Naive thymus-derived CD8-positive, alpha-beta T cell (primary cell): ENCODE data around the gene TMEM218. TPM values are rescaled to one million over a fixed set of nuclear protein-coding genes. Genes with fewer than 3 reads are reported as not detected.
A peak's percentile ranks its signal among the peaks of the same experiment; 100 is the strongest.

Experiments used
- ATAC-seq, 2 donors: fragments of 150-1000 bp; cut with Tn5 transposase in 1 of 2; sonication (Bioruptor Pico), chemical (Tn5 transposase) in 1 of 2; 1 replicate in 1 of 2; 2 replicates in 1 of 2; pipeline ENCODE4 v1.10.0; 2021; ENCODE audit warnings: mild to moderate bottlenecking in 2 of 2, moderate library complexity in 2 of 2
- POLR2A ChIA-PET: fragments of 350-600 bp; sonication (Branson Sonifier 250); formaldehyde crosslinking; loops from one replicate; lab custom pipeline; 2021; ENCODE audit warnings: antibody characterized with exemption; lab: Charles Lee
- DNase-seq, 10 donors: peaks; one replicate each; pipeline versions ENCODE4 v3.0.0 to v3.0.0-alpha.2; 2020 to 2022
- H3K27ac Mint-ChIP-seq, 10 donors: one replicate each; pipeline ENCODE4 v1.8.0; 2020 to 2022; ENCODE audit warnings: mild to moderate bottlenecking in 10 of 10, mixed read lengths in 10 of 10, moderate library complexity in 4 of 10, inconsistent platforms in 1 of 10
- H3K27me3 Mint-ChIP-seq, 5 donors: one replicate each; pipeline ENCODE4 v1.8.0; 2021 to 2022; ENCODE audit warnings: mixed read lengths in 5 of 5
- H3K36me3 Mint-ChIP-seq, 3 donors: one replicate each; pipeline ENCODE4 v1.8.0; 2020 to 2022; ENCODE audit warnings: mixed read lengths in 3 of 3, mild to moderate bottlenecking in 2 of 3, inconsistent platforms in 1 of 3
- H3K4me1 Mint-ChIP-seq, 4 donors: one replicate each; pipeline ENCODE4 v1.8.0; 2021 to 2022; ENCODE audit warnings: mixed read lengths in 4 of 4
- H3K4me3 Mint-ChIP-seq, 10 donors: one replicate each; pipeline ENCODE4 v1.8.0; 2020 to 2022; ENCODE audit warnings: mild to moderate bottlenecking in 10 of 10, mixed read lengths in 10 of 10, moderate library complexity in 6 of 10, inconsistent platforms in 1 of 10
- H3K9me3 Mint-ChIP-seq, 9 donors: one replicate each; pipeline ENCODE4 v1.8.0; 2020 to 2022; ENCODE audit warnings: mixed read lengths in 9 of 9, mild to moderate bottlenecking in 3 of 9, inconsistent platforms in 1 of 9, moderate library complexity in 1 of 9
- polyA plus RNA-seq, 3 donors: library from polyadenylated mRNA; unstranded; fragments of 300-500 nt; fragmentation: Illumina TruSeq; gene quantifications; one replicate each; pipeline ENCODE4 v1.2.3, GENCODE V29; 2021
- total RNA-seq, 8 experiments: library from RNA in 2 of 8; stranded (reverse) in 2 of 8; gene quantifications; one replicate each; pipeline ENCODE4 v1.2.3 and lab custom pipeline; 2021 to 2026

TMEM218 gene
- total and polyA plus RNA-seq, 5 experiments from 2014 or later: 12.2 to 40.1 (median 30.0) TPM

GRCh38 chr11:125123947-125124617 is 12.7 kb upstream of the TMEM218 start:
- POLR2A ChIA-PET: interaction anchor here (0.6 to 1.2 kb wide), 3 partner anchors 12 to 203 kb away, joined by 3 to 5 read pairs (median 3); partner anchors contain the start of gene TMEM218
- peak in 5 of 10 donors; percentile 18 to 27 (median 20) for DNase-seq
- H3K36me3 Mint-ChIP-seq: no peaks in the 10 kb centered on the region
- H3K4me1 Mint-ChIP-seq: peaks cover 0 to 9% (median 2%) of the 10 kb centered on the region in 4 donors
- H3K9me3 Mint-ChIP-seq: peaks cover 0 to 2% (median 0%) of the 10 kb centered on the region in 9 donors
- H3K27me3 Mint-ChIP-seq: peaks cover 18 to 42% (median 26%) of the 10 kb centered on the region in 5 donors
- H3K4me3 Mint-ChIP-seq: peak overlapping the region in 1 of 10 donors; percentile 4
- ATAC-seq: peak; percentile 57 to 71
- no peak overlapping the region for H3K27ac Mint-ChIP-seq

GRCh38 chr11:125123194-125123946 is 11.9 kb upstream of the TMEM218 start:
- POLR2A ChIA-PET: interaction anchor here (0.7 to 1.2 kb wide), 2 partner anchors 12 to 33 kb away, joined by 4 to 5 read pairs; partner anchors contain the start of gene TMEM218
- peaks cover 19 to 42% (median 24%) of the 10 kb centered on the region in 5 donors for H3K27me3 Mint-ChIP-seq
- no peaks in the 10 kb centered on the region for H3K36me3 Mint-ChIP-seq

GRCh38 chr11:125117429-125117828 is 6.0 kb upstream of the TMEM218 start:
- DNase-seq (no peak), ATAC-seq (no peak)
- POLR2A ChIA-PET: interaction anchor here (1.1 kb wide), 1 partner anchor 11 kb away, joined by 4 read pairs; no protein-coding TSS in a partner anchor
- H3K36me3 Mint-ChIP-seq: peaks cover 0 to 4% (median 0%) of the 10 kb centered on the region in 3 donors
- no peak overlapping the region for H3K4me3 Mint-ChIP-seq
- no peak overlapping the region for H3K27ac Mint-ChIP-seq
- peaks cover 6 to 35% (median 30%) of the 10 kb centered on the region in 5 donors for H3K27me3 Mint-ChIP-seq
- peaks cover 0 to 10% (median 0%) of the 10 kb centered on the region in 9 donors for H3K9me3 Mint-ChIP-seq
- H3K4me1 Mint-ChIP-seq: peaks cover 0 to under 1% (median under 1%) of the 10 kb centered on the region in 4 donors

More at GRCh38 chr11:125123194-125123946, 11.9 kb upstream of the TMEM218 start:
- Mint-ChIP-seq H3K4me3 (no peak overlapping the region), H3K4me1 (peaks cover 0 to 9% (median 2%) of the 10 kb centered on the region in 4 donors), H3K27ac (no peak overlapping the region), H3K9me3 (peaks cover 0 to 3% (median 0%) of the 10 kb centered on the region in 9 donors)
- ATAC-seq: no peak
- no peak for DNase-seq

GRCh38 chr11:125114518-125114917 is 3.1 kb upstream of the TMEM218 start:
- Mint-ChIP-seq H3K27ac (peak overlapping the region in 1 of 10 donors; percentile 24), H3K9me3 (peaks cover 0 to 10% (median 0%) of the 10 kb centered on the region in 9 donors), H3K4me1 (peaks cover 7 to 24% (median 22%) of the 10 kb centered on the region in 4 donors), H3K4me3 (no peak overlapping the region), H3K36me3 (peaks cover 0 to 4% (median 0%) of the 10 kb centered on the region in 3 donors), H3K27me3 (peaks cover 5 to 26% (median 19%) of the 10 kb centered on the region in 5 donors)
- POLR2A ChIA-PET: no interaction called here
- ATAC-seq (no peak), DNase-seq (no peak)

- peaks cover 1 to 10% (median 5%) of the 10 kb centered on the region in 5 donors for H3K27me3 Mint-ChIP-seq
- H3K4me3 Mint-ChIP-seq: peak overlapping the region; percentile 91 to 100 (median 98)
- H3K27ac Mint-ChIP-seq: peak overlapping the region; percentile 96 to 100 (median 97)
- ATAC-seq (no peak), DNase-seq (no peak)
- H3K4me1 Mint-ChIP-seq: peaks cover 7 to 24% (median 22%) of the 10 kb centered on the region in 4 donors
- peaks cover 0 to 4% (median 0%) of the 10 kb centered on the region in 3 donors for H3K36me3 Mint-ChIP-seq
- peaks cover 0 to 10% (median 0%) of the 10 kb centered on the region in 9 donors for H3K9me3 Mint-ChIP-seq
- POLR2A ChIA-PET: interaction anchor here (0.7 to 3.6 kb wide), 10 partner anchors 11 to 366 kb away, joined by 3 to 27 read pairs (median 5); partner anchors contain the start of genes CCDC15, MSANTD2 and SLC37A2
Measured at GRCh38 chr11:125112208-125112604, 780 bp upstream of the TMEM218 start.

DNA sequence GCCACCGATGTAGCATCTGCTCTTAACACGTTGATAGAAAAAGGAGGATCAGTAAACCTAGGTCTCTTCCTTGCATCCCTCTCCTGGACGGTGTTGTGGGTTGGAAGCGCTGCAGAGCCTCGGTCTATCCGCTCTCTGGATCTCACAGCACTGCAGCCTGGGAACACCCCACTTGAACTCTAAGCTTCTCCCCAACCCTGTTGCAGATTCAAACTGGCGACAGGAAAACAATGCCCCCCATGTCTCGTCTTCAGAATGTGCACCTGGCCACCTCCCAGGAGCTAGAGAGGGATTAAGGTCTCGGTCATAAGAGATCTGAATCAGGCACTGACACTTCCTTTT is 454 bp downstream of the TMEM218 start:
- DNase-seq: no peak
- Mint-ChIP-seq H3K9me3 (peaks cover 0 to 10% (median 0%) of the 10 kb centered on the region in 9 donors), H3K27me3 (peaks cover 0 to 2% (median 0%) of the 10 kb centered on the region in 5 donors), H3K4me3 (peak overlapping the region; percentile 91 to 100 (median 98)), H3K36me3 (peaks cover 0 to 4% (median 0%) of the 10 kb centered on the region in 3 donors), H3K27ac (peak overlapping the region; percentile 96 to 100 (median 97)), H3K4me1 (peaks cover 7 to 27% (median 23%) of the 10 kb centered on the region in 4 donors)
- peak in 1 of 2 donors; percentile 2 for ATAC-seq
- POLR2A ChIA-PET: interaction anchor here (1.1 to 3.6 kb wide), 7 partner anchors 13 to 235 kb away, joined by 3 to 27 read pairs (median 5); partner anchors contain the start of genes CCDC15 and SLC37A2

DNA sequence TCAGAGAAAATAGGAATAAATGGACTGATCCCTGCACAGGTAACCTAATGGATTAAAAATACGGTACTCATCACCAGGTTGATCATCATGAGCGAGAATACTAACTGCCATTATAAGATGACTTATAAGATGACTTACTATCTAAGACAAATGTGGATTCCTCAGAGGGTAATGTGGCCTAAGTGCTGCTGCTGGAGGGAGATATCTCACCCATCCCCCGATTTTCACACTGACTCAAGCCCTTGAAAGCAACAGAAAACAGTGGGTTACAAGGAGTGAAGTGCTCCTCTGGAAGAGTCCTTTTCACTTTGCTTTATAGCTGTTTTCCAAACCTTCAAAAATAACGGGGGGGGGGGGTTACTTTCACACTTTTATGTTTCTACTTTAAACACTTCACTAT is 920 bp downstream of the TMEM218 start:
- Mint-ChIP-seq H3K27ac (peak overlapping the region in 9 of 10 donors; percentile 61 to 100 (median 97)), H3K9me3 (peaks cover 0 to 10% (median 0%) of the 10 kb centered on the region in 9 donors), H3K27me3 (peaks cover 0 to 1% (median 0%) of the 10 kb centered on the region in 5 donors), H3K4me1 (peaks cover 7 to 31% (median 25%) of the 10 kb centered on the region in 4 donors), H3K36me3 (peaks cover 0 to 4% (median 0%) of the 10 kb centered on the region in 3 donors), H3K4me3 (peak overlapping the region; percentile 91 to 100 (median 98))
- POLR2A ChIA-PET: interaction anchor here (1.8 to 3.6 kb wide), 2 partner anchors 157 to 194 kb away, joined by 6 to 27 read pairs; partner anchors contain the start of gene CCDC15
- ATAC-seq (no peak), DNase-seq (peak in 1 of 10 donors; percentile 5)

GRCh38 chr11:125108469-125108868 is 3.0 kb downstream of the TMEM218 start:
- no peak overlapping the region for H3K27ac Mint-ChIP-seq
- no peak overlapping the region for H3K4me3 Mint-ChIP-seq

DNA sequence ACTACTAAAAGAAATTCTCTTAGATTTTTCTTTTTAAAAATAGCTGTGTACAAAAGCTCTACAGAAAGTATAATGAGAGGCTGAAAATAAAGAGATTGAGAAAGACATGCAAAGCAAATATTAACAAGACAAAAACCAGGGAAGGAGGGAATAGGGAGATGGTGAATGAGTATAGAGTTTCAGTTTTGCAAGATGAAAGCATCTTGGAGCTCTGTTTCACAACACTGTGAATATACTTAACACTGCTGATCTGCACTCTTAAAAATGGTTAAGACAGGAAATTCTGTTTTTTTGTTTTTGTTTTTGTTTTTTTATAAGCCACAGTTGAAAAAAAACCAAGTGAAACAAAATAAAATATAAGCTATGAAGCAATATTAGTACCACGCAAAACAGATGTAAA is 5.5 kb downstream of the TMEM218 start:
- H3K4me3 Mint-ChIP-seq: no peak overlapping the region
- peaks cover 8 to 25% (median 14%) of the 10 kb centered on the region in 3 donors for H3K36me3 Mint-ChIP-seq
- no peak for ATAC-seq
- H3K27ac Mint-ChIP-seq: peak overlapping the region in 1 of 10 donors; percentile 29
- no peak for DNase-seq
- POLR2A ChIA-PET: interaction anchor here (0.6 kb wide), 1 partner anchor 494 kb away, joined by 7 read pairs; no protein-coding TSS in a partner anchor
- H3K9me3 Mint-ChIP-seq: no peaks in the 10 kb centered on the region
- H3K27me3 Mint-ChIP-seq: no peaks in the 10 kb centered on the region
- H3K4me1 Mint-ChIP-seq: peaks cover 4 to 23% (median 15%) of the 10 kb centered on the region in 4 donors

More at GRCh38 chr11:125108469-125108868, 3.0 kb downstream of the TMEM218 start:
- DNase-seq: no peak
- POLR2A ChIA-PET: no interaction called here
- H3K4me1 Mint-ChIP-seq: peaks cover 7 to 37% (median 27%) of the 10 kb centered on the region in 4 donors
- H3K9me3 Mint-ChIP-seq: peaks cover 0 to 6% (median 0%) of the 10 kb centered on the region in 9 donors
- no peaks in the 10 kb centered on the region for H3K27me3 Mint-ChIP-seq
- ATAC-seq: no peak
- H3K36me3 Mint-ChIP-seq: peaks cover 0 to 5% (median 4%) of the 10 kb centered on the region in 3 donors

DNA sequence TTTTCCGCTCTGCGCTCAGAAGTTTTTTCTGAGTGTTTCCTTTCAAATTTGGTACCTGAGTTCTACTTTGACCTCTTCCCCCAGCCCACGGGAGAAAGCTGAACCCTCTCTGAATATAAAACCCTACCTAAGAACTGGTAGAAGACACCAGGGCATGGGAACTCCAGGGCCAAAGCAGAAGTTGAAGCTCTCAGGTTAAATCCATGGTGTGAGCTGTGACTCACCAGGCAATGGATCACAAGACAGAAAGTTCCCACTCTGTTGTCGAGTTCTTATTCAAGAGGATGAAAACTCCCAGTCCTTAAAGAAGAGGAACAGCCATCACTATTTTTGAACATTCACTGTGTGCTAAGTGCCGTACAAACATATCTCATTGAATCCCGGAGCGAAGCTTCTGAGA is 8.9 kb downstream of the TMEM218 start:
- ATAC-seq (no peak), DNase-seq (no peak)
- no peak overlapping the region for H3K4me3 Mint-ChIP-seq
- peaks cover 2 to 14% (median 6%) of the 10 kb centered on the region in 4 donors for H3K4me1 Mint-ChIP-seq
- POLR2A ChIA-PET: no interaction called here
- no peaks in the 10 kb centered on the region for H3K9me3 Mint-ChIP-seq
- H3K27me3 Mint-ChIP-seq: no peaks in the 10 kb centered on the region
- peaks cover 15 to 57% (median 41%) of the 10 kb centered on the region in 3 donors for H3K36me3 Mint-ChIP-seq
- no peak overlapping the region for H3K27ac Mint-ChIP-seq

DNA sequence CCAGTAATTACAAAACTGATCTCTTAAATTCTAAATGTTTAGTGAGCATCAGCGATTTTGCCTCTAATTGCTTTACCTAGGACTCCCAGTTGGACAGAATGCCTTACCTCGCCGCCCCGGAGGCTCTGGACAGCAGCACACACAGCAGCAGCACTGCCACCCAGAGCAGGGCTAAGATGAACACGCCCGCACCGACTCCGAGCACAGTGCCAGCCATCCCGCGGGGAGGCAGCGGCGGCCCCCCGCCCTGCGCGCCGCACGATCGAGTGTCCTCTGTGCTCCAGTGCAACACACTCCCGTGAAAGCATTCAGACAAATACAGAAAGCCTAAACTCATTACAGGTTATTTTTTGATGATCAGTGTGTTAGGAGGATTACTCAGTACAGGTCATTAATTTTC is 9.4 kb downstream of the TMEM218 start:
- no peak for DNase-seq
- Mint-ChIP-seq H3K9me3 (no peaks in the 10 kb centered on the region), H3K36me3 (peaks cover 15 to 61% (median 42%) of the 10 kb centered on the region in 3 donors), H3K4me1 (peaks cover 2 to 14% (median 6%) of the 10 kb centered on the region in 4 donors), H3K27ac (no peak overlapping the region), H3K4me3 (no peak overlapping the region), H3K27me3 (no peaks in the 10 kb centered on the region)
- no peak for ATAC-seq
- POLR2A ChIA-PET: no interaction called here

DNA sequence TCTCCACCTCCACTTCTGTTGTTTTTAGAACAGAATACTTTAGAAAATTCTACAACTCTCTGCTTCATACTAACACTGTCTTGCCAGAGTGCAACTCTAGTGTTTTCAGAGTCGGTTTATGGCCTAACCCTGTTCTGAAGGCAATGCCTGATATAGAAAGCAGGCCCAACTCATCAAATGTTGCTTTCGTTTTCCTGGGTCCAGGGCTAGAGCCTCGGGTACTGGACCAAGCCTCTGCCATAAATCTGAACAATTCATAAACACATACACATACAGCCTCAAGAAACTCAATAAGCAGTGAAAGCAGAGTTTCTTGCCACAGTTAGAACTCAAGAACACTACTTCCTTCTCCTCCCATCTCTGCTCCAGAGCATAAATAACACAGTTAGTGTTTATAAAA is 9.8 kb downstream of the TMEM218 start:
- Mint-ChIP-seq H3K9me3 (no peaks in the 10 kb centered on the region), H3K36me3 (peaks cover 15 to 63% (median 42%) of the 10 kb centered on the region in 3 donors), H3K27me3 (no peaks in the 10 kb centered on the region), H3K4me1 (peaks cover 2 to 14% (median 6%) of the 10 kb centered on the region in 4 donors), H3K27ac (no peak overlapping the region), H3K4me3 (no peak overlapping the region)
- no peak for DNase-seq
- POLR2A ChIA-PET: no interaction called here
- ATAC-seq: no peak
